PC-9 (cell line): ENCODE results near the gene DUS1L.

Experiments used
- EZH2 ChIP-seq: fragments of 200-600 bp; sonication (generic); IDR thresholded peaks from 2 replicates; pipeline ENCODE4 v1.8.0; 2017; ENCODE audit warnings: antibody characterized with exemption, low read depth
- TF ChIP-seq, protein P1 (sequence below): fragments of 200-600 bp; sonication (generic); conservative IDR thresholded peaks from 2 replicates; pipeline ENCODE4 v1.6.1; 2017; ENCODE audit warnings: mixed run types, antibody characterized with exemption, mild to moderate bottlenecking, moderate library complexity

DNA sequence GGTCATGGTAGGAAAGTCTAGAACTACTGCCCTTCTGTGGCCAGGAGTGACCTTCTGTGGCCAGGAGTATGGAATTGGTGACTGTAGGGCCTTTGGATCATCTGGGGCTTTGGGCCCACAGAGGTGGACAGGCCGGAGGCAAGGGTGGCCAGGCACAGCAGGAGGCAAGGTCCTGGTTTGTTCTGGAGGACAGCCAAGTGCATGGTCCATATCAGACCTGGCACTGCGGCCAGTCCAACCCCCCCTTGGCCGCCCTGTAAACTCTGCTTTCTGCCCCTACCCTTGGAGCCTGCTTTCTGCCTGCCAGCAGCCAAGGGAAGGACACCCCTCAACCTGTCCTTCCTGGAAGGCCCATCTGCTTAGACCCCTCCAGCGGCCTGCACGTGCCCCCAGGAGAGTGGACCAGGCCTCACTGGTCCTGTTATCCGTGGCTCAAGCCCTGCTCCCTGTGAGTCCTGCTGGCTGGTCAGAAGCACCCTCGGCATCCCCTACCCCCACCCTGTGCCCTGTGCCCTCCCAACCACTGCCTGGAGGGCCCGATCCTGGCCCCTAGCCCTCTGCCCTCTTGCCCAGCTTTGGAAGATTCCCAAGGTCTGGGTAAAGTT is 25.8 kb downstream of the DUS1L start:
- TF ChIP-seq EZH2 = no peak
- TF ChIP-seq, protein P1, sequence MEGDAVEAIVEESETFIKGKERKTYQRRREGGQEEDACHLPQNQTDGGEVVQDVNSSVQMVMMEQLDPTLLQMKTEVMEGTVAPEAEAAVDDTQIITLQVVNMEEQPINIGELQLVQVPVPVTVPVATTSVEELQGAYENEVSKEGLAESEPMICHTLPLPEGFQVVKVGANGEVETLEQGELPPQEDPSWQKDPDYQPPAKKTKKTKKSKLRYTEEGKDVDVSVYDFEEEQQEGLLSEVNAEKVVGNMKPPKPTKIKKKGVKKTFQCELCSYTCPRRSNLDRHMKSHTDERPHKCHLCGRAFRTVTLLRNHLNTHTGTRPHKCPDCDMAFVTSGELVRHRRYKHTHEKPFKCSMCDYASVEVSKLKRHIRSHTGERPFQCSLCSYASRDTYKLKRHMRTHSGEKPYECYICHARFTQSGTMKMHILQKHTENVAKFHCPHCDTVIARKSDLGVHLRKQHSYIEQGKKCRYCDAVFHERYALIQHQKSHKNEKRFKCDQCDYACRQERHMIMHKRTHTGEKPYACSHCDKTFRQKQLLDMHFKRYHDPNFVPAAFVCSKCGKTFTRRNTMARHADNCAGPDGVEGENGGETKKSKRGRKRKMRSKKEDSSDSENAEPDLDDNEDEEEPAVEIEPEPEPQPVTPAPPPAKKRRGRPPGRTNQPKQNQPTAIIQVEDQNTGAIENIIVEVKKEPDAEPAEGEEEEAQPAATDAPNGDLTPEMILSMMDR = no peak
